IPS-15b (cell line): ENCODE data around the gene CHTOP.
"Not testable (repeated sequence)": the region's sequence is repeated elsewhere in the genome, so short reads cannot be mapped to it uniquely, and the experiment has no call there.

ENCODE experiments used
- H3K27me3 ChIP-seq: one replicate; pipeline ENCODE4 v1.6.1; 2013; ENCODE audit warnings: low read length; ENCODE audit not compliant: control insufficient read depth, insufficient read depth
- H3K36me3 ChIP-seq: one replicate; pipeline ENCODE4 v1.6.1; 2013; ENCODE audit warnings: low read length; ENCODE audit not compliant: control insufficient read depth, insufficient read depth
- H3K4me1 ChIP-seq: one replicate; pipeline ENCODE4 v1.6.1; 2013; ENCODE audit warnings: mild to moderate bottlenecking, low read length; ENCODE audit not compliant: control insufficient read depth, insufficient read depth
- H3K4me3 ChIP-seq: one replicate; pipeline ENCODE4 v1.5.1; 2013; ENCODE audit warnings: low read depth, low read length
- H3K9ac ChIP-seq: one replicate; pipeline ENCODE4 v1.6.1; 2013; ENCODE audit warnings: low read depth, mild to moderate bottlenecking, low read length
- H3K9me3 ChIP-seq: one replicate; pipeline ENCODE4 v1.6.1; 2013; ENCODE audit warnings: mild to moderate bottlenecking, low read length; ENCODE audit not compliant: control insufficient read depth, insufficient read depth

The CHTOP gene

GRCh38 chr1:153633754-153634665 is at the start of gene CHTOP:
TSS of gene CHTOP (plus strand) at chr1:153634066. CDS start at chr1:153636589, 2,523 bp downstream.
- Histone ChIP-seq H3K9ac (peak within 1 kb of the TSS; percentile 100), H3K27me3 (no peaks in the 10 kb centered on the region), H3K4me3 (peak within 1 kb of the TSS; percentile 99), H3K9me3 (no peaks in the 10 kb centered on the region), H3K4me1 (no peaks in the 10 kb centered on the region), H3K36me3 (peaks cover 21% of the 10 kb centered on the region)

GRCh38 chr1:153585006-153585405 is 48.9 kb upstream of the CHTOP start:
- no peak overlapping the region for H3K9ac ChIP-seq
- H3K36me3 ChIP-seq: no peaks in the 10 kb centered on the region
- H3K4me3 ChIP-seq: no peak overlapping the region
- H3K9me3 ChIP-seq: no peaks in the 10 kb centered on the region
- no peaks in the 10 kb centered on the region for H3K4me1 ChIP-seq
- no peaks in the 10 kb centered on the region for H3K27me3 ChIP-seq

GRCh38 chr1:153586347-153586746 is 47.5 kb upstream of the CHTOP start:
- Histone ChIP-seq H3K36me3 (no peaks in the 10 kb centered on the region), H3K27me3 (no peaks in the 10 kb centered on the region), H3K4me1 (no peaks in the 10 kb centered on the region), H3K9ac (no peak overlapping the region), H3K9me3 (no peaks in the 10 kb centered on the region), H3K4me3 (no peak overlapping the region)

- no peaks in the 10 kb centered on the region for H3K4me1 ChIP-seq
These were observed 46.6 kb upstream of the CHTOP start for GRCh38 chr1:153587314-153587713.

GRCh38 chr1:153588033-153588432 is 45.8 kb upstream of the CHTOP start:
- not testable (repeated sequence) for H3K9me3 ChIP-seq, H3K4me3 ChIP-seq, H3K9ac ChIP-seq, H3K4me1 ChIP-seq, H3K36me3 ChIP-seq, H3K27me3 ChIP-seq

More at GRCh38 chr1:153587314-153587713, 46.6 kb upstream of the CHTOP start:
- Histone ChIP-seq H3K27me3 (no peaks in the 10 kb centered on the region), H3K9ac (no peak overlapping the region), H3K9me3 (no peaks in the 10 kb centered on the region), H3K4me3 (no peak overlapping the region), H3K36me3 (no peaks in the 10 kb centered on the region)

- Histone ChIP-seq H3K9me3 (no peaks in the 10 kb centered on the region), H3K36me3 (no peaks in the 10 kb centered on the region), H3K4me1 (no peaks in the 10 kb centered on the region), H3K4me3 (no peak overlapping the region), H3K27me3 (no peaks in the 10 kb centered on the region), H3K9ac (no peak overlapping the region)
These were observed 45.4 kb upstream of the CHTOP start for GRCh38 chr1:153588482-153588881.

GRCh38 chr1:153592748-153593147 is 41.1 kb upstream of the CHTOP start:
- Histone ChIP-seq H3K9me3 (no peaks in the 10 kb centered on the region), H3K27me3 (no peaks in the 10 kb centered on the region), H3K4me3 (no peak overlapping the region), H3K9ac (no peak overlapping the region), H3K4me1 (no peaks in the 10 kb centered on the region), H3K36me3 (no peaks in the 10 kb centered on the region)

GRCh38 chr1:153597206-153597605 is 36.7 kb upstream of the CHTOP start:
- Histone ChIP-seq H3K27me3 (no peaks in the 10 kb centered on the region), H3K9ac (no peak overlapping the region), H3K9me3 (no peaks in the 10 kb centered on the region), H3K36me3 (no peaks in the 10 kb centered on the region), H3K4me1 (peaks cover 2% of the 10 kb centered on the region), H3K4me3 (no peak overlapping the region)

- Histone ChIP-seq H3K36me3 (no peaks in the 10 kb centered on the region), H3K27me3 (no peaks in the 10 kb centered on the region), H3K4me3 (no peak overlapping the region), H3K4me1 (peaks cover 2% of the 10 kb centered on the region), H3K9me3 (no peaks in the 10 kb centered on the region), H3K9ac (no peak overlapping the region)
These were observed 35.3 kb upstream of the CHTOP start for GRCh38 chr1:153598309-153599172.

GRCh38 chr1:153599847-153600246 is 34.0 kb upstream of the CHTOP start:
- no peak overlapping the region for H3K4me3 ChIP-seq
- no peak overlapping the region for H3K9ac ChIP-seq
- H3K27me3 ChIP-seq: no peaks in the 10 kb centered on the region
- H3K36me3 ChIP-seq: no peaks in the 10 kb centered on the region
- H3K9me3 ChIP-seq: no peaks in the 10 kb centered on the region
- H3K4me1 ChIP-seq: peaks cover 2% of the 10 kb centered on the region

- H3K4me1 ChIP-seq: peaks cover 7% of the 10 kb centered on the region
- H3K9me3 ChIP-seq: no peaks in the 10 kb centered on the region
- no peaks in the 10 kb centered on the region for H3K27me3 ChIP-seq
- no peaks in the 10 kb centered on the region for H3K36me3 ChIP-seq
- H3K9ac ChIP-seq: no peak overlapping the region
- H3K4me3 ChIP-seq: no peak overlapping the region
These were observed 31.1 kb upstream of the CHTOP start for GRCh38 chr1:153602749-153603148.
